GM19463 (cell line): ENCODE data around the gene MTHFS.

Source experiments
- ATAC-seq: cut with Tn5 transposase; IDR thresholded peaks from one replicate; pipeline ENCODE4 v1.9.1; 2021; ENCODE audit warnings: mild to moderate bottlenecking, moderate library complexity; ENCODE audit not compliant: unreplicated experiment

Gene MTHFS

DNA sequence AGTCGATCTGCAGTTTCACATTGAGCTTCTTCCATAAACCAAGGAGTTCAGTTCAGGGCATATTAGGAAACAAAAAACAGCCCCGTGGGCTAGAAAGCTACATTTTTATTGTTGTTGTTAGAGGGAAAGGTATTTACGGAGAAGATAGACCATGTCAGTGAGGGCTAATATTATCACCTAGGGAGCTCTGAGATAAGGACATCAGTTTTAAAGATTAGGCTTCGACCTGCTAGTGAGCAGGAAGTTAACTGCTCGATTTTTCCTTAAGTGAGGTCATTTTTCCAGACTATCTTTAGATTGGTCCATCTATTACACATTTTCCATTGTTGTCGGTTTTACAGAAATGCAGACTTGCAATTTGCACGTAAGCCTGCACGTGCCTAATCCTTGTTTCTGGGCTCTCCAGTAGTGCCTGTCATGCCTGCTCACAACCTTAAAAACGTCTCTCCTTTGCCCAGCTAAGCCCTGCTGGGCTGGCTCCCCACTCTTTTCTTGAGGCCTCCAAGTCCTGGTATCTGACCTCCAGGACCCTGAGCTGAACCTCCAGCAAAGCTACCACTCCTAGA lies 72.6 kb downstream of the MTHFS start:
- no peak for ATAC-seq

DNA sequence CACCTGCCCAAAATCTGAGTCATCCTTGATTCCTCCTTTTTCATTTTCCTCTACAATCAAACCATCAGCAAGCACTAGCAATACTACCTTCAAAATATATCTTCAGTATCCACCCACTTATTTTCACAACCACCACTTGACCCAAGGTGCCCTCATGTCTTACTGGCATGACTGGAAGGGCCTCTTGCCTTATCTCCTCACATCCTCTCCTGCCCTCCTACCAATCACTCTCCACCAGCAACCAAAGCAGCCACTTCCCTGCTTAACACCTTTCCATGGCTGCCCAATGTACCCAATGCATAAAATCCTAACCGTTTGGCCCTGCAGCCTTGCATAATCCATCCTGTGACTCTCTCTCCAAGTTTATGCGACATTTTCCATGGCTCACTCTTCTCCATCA lies 76.0 kb downstream of the MTHFS start:
- no peak for ATAC-seq

GRCh38 chr15:79820176-79820575 lies 76.6 kb downstream of the MTHFS start:
- ATAC-seq, result no peak

DNA sequence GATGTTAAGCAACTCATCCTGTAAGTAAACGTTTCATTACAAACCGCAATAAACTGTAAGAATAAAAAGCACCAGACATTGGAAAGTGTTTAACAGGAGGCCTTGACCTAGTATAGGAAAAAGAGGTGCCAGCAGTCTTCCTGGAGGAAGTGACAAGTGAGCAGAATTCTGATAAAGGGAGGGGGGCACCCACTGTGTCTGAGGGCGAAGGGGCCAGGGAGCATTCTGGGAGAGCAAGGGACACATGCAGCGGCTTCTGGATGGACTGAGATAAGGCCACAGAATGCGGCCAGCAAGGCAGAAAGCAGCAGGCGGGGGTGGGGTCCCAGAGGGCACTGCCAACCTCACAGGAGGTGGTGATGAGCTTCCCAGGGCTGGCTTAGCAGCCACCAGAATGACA lies 80.2 kb downstream of the MTHFS start:
- ATAC-seq, result no peak

- no peak for ATAC-seq
Measured at GRCh38 chr15:79815468-79815867, 81.3 kb downstream of the MTHFS start.

DNA sequence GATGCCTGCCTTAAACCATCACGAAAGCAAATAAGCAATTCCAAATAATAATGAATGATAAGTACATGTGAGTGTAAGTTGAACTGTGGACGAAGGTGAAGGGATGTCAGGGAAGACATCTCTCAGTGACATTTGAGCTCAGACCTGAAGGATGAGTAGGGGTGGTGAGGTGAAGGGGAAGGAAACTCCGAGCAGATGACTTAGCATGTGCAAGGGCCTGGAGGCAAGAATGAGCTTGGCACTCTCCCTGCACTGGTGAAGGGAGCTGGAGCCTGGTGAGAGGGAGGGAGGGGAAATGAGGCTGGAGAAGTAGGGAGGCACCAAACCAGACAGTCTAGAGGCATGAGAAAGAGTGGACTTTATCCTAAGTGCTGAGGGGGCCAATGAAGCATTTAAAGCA lies 84.3 kb downstream of the MTHFS start:
- ATAC-seq, result no peak

DNA sequence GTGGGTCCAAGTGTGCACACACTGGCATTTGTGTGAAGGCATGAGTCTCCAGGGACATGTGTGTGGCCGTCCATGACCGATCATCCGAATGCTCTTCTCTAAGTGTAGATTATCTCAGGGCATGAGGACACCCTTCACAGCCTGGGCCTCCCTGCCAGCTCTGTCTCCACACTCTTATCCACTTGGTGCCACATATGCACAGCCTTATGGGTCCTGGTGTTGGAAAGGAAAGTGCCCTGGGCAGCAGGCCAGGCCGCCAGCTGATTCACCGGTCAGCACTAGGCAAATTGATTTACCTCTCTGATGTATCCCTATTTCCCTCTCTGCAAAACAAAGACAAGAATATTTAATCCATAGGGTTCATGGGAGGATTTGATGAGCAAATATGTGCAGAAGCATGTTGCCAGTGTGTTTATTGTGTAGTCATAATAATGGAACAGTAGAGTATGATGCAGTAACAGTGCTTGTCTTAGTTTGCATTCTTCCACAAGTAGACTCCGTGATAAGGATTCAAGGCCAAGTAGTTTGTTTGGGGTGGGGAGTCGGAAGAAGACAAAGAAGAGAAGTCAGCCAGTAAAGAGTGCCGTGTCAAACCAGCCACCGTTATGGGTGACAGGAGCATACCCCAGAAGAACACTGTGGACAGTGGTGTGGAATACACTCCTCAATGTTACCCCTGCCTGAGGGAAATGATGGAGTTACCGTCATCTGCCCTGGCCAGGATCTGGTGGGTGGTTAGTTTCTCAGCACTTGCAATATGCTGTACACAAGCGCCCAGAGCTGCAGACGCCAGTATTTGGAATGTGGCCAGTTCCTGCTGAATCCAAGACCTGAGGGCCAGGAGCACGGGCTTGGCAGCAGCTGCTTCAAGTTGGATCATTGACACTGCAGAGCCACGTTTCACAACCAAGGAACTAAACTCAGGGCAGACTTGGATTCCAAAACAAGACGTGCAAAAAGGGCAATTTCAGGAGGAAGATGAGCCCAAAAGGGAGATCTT lies 85.1 kb downstream of the MTHFS start:
- no peak for ATAC-seq

DNA sequence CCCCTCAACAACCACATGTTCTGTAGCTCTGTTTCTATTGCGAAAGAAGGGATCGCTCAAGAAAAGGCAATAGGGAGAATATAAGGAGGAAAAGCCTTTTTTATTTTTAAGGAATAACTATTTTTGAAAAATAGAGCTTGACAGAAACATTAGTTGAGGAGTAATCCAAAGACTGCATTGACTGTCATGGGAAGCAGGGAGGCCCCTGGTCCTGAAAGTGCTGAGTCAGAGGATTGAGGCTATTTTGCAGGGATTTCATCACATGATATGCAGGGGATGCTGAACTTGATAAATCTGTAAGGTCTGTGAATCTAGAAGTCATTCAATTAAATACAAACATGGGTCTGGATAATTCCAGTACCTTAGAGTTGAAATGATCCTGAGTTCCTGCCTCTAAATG lies 92.0 kb downstream of the MTHFS start:
- ATAC-seq, result no peak

DNA sequence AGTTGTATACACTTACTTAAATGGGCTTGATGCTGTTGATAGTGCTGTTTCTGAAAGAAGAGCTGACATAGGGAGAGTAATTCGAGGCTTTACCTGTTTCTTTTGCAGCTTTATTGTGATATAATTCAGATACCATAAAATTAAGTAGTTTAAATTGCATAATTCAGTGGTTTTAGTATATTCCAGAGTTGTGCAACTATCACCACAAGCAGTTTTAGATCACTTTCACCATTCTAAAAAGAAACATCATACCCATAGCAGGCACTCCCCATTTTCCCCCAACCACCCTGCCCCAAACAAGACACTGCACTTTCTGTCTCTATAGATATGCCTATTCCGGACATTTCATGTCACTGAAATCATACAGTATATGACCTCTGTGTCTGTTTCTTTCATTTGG lies 98.5 kb downstream of the MTHFS start:
- no peak for ATAC-seq
